ENCODE results near the gene TUBB3.
"Not testable (repeated sequence)": the region's sequence is repeated elsewhere in the genome, so short reads cannot be mapped to it uniquely, and the experiment has no call there.

TUBB3 gene

GRCh38 chr16:89965447-89966225 is 42.5 kb downstream of the TUBB3 start:
- no peak for DNase-seq (ENCODE audit: low read depth in 2 of 2)

- no peak for DNase-seq (ENCODE audit: low read depth in 2 of 2)
These were observed 43.6 kb downstream of the TUBB3 start for GRCh38 chr16:89966756-89967155.

- DNase-seq (ENCODE audit: low read depth in 2 of 2) = not testable (repeated sequence)
These were observed 44.3 kb downstream of the TUBB3 start for GRCh38 chr16:89967436-89967835.

- DNase-seq (ENCODE audit: low read depth in 2 of 2) = not testable (repeated sequence)
These were observed 44.9 kb downstream of the TUBB3 start for GRCh38 chr16:89968074-89968473.

GRCh38 chr16:89969741-89970410 is 46.7 kb downstream of the TUBB3 start:
- no peak for DNase-seq (ENCODE audit: low read depth in 2 of 2)

- DNase-seq (ENCODE audit: low read depth in 2 of 2) = no peak
These were observed 48.5 kb downstream of the TUBB3 start for GRCh38 chr16:89971495-89972243.

GRCh38 chr16:89972244-89973234 is 49.4 kb downstream of the TUBB3 start:
- peak; percentile 84 to 85 for DNase-seq (ENCODE audit: low read depth in 2 of 2)

- DNase-seq (ENCODE audit: low read depth in 2 of 2) = no peak
These were observed 50.1 kb downstream of the TUBB3 start for GRCh38 chr16:89973235-89973634.

- no peak for DNase-seq (ENCODE audit: low read depth in 2 of 2)
These were observed 50.7 kb downstream of the TUBB3 start for GRCh38 chr16:89973654-89974335.

GRCh38 chr16:89974870-89975269 is 51.7 kb downstream of the TUBB3 start:
- no peak for DNase-seq (ENCODE audit: low read depth in 2 of 2)

GRCh38 chr16:89981414-89981813 is 58.3 kb downstream of the TUBB3 start:
- DNase-seq (ENCODE audit: low read depth in 2 of 2) = peak in 1 of 2 donors; percentile 21

- DNase-seq (ENCODE audit: low read depth in 2 of 2) = no peak
These were observed 59.2 kb downstream of the TUBB3 start for GRCh38 chr16:89982318-89982717.

- DNase-seq (ENCODE audit: low read depth in 2 of 2) = peak in 1 of 2 donors; percentile 16
These were observed 60.4 kb downstream of the TUBB3 start for GRCh38 chr16:89983536-89983935.

GRCh38 chr16:89984216-89984615 is 61.1 kb downstream of the TUBB3 start:
- DNase-seq (ENCODE audit: low read depth in 2 of 2) = no peak

GRCh38 chr16:89985219-89985618 is 62.1 kb downstream of the TUBB3 start:
- no peak for DNase-seq (ENCODE audit: low read depth in 2 of 2)

Data from stimulated activated CD4-positive, alpha-beta T cell treated with anti-CD3 and anti-CD28 coated beads, Interleukin-4, amount 100 ng/mL, for 48 hours (primary cell).